Astrocyte (in vitro differentiated cells and primary cell): ENCODE results near the gene PDE6D. TPM values are rescaled to one million over a fixed set of nuclear protein-coding genes. Genes with fewer than 3 reads are reported as not detected.

ENCODE experiments used
- DNase-seq: peaks from one replicate; pipeline ENCODE4 v3.0.0-alpha.2; 2010; ENCODE audit warnings: low read depth
- FAIRE-seq: peaks from 2 replicates; lab custom pipeline; 2011; peaks lifted over from hg19 to GRCh38; lab: Jason Lieb, UNC
- H2AFZ ChIP-seq: 2 replicates; pipeline ENCODE4 v1.6.0; 2012; ENCODE audit warnings: low read depth, low read length, inconsistent platforms
- H3K27ac ChIP-seq: 2 replicates; pipeline ENCODE4 v1.5.1; 2011; ENCODE audit warnings: low read depth, low read length, inconsistent platforms
- H3K27me3 ChIP-seq: 2 replicates; pipeline ENCODE4 v1.6.0; 2011; ENCODE audit warnings: low read length, inconsistent platforms; ENCODE audit not compliant: insufficient read depth
- H3K36me3 ChIP-seq: 2 replicates; pipeline ENCODE4 v1.5.1; 2011; ENCODE audit warnings: low read length, inconsistent platforms; ENCODE audit not compliant: insufficient read depth
- H3K4me1 ChIP-seq: 2 replicates; pipeline ENCODE4 v1.5.1; 2011; ENCODE audit warnings: low read length, inconsistent platforms; ENCODE audit not compliant: insufficient read depth
- H3K4me2 ChIP-seq: 2 replicates; pipeline ENCODE4 v1.6.0; 2012; ENCODE audit warnings: low read length, inconsistent platforms
- H3K4me3 ChIP-seq: 2 replicates; pipeline ENCODE4 v1.5.1; 2011; ENCODE audit warnings: low read depth, mild to moderate bottlenecking, low read length, inconsistent platforms; ENCODE audit not compliant: insufficient read depth
- H3K79me2 ChIP-seq: 2 replicates; pipeline ENCODE4 v1.6.0; 2012; ENCODE audit warnings: mild to moderate bottlenecking, low read length, inconsistent platforms; ENCODE audit not compliant: insufficient read depth
- H3K9ac ChIP-seq: 2 replicates; pipeline ENCODE4 v1.6.0; 2012; ENCODE audit warnings: mild to moderate bottlenecking, low read length, inconsistent platforms
- H3K9me3 ChIP-seq: 2 replicates; pipeline ENCODE4 v1.5.1; 2012; ENCODE audit warnings: low read depth, mild to moderate bottlenecking, low read length, inconsistent platforms; ENCODE audit not compliant: insufficient read depth
- H4K20me1 ChIP-seq: 2 replicates; pipeline ENCODE4 v1.6.0; 2012; ENCODE audit warnings: low read length, inconsistent platforms; ENCODE audit not compliant: insufficient read depth
- H3K27ac Mint-ChIP-seq: one replicate; pipeline ENCODE4 v1.8.0; 2021; ENCODE audit warnings: mild to moderate bottlenecking, mixed read lengths; ENCODE audit not compliant: unreplicated experiment
- H3K27me3 Mint-ChIP-seq: one replicate; pipeline ENCODE4 v1.8.0; 2021; ENCODE audit warnings: low read depth, mixed read lengths; ENCODE audit not compliant: unreplicated experiment
- H3K36me3 Mint-ChIP-seq: one replicate; pipeline ENCODE4 v1.8.0; 2021; ENCODE audit warnings: low read depth, mixed read lengths; ENCODE audit not compliant: unreplicated experiment
- H3K4me1 Mint-ChIP-seq: one replicate; pipeline ENCODE4 v1.8.0; 2021; ENCODE audit warnings: low read depth, mixed read lengths; ENCODE audit not compliant: unreplicated experiment
- H3K4me3 Mint-ChIP-seq: one replicate; pipeline ENCODE4 v1.8.0; 2021; ENCODE audit warnings: mild to moderate bottlenecking, moderate library complexity, mixed read lengths; ENCODE audit not compliant: unreplicated experiment
- H3K9me3 Mint-ChIP-seq: one replicate; pipeline ENCODE4 v1.8.0; 2021; ENCODE audit warnings: mild to moderate bottlenecking, mixed read lengths; ENCODE audit not compliant: unreplicated experiment
- EZH2 ChIP-seq: IDR thresholded peaks from 2 replicates; pipeline ENCODE4 v1.6.1; 2012; ENCODE audit warnings: mild to moderate bottlenecking, low read length, inconsistent platforms; ENCODE audit not compliant: insufficient read depth
- total RNA-seq: library from RNA; stranded (reverse); gene quantifications from 2 replicates; pipeline ENCODE4 v1.2.1, GENCODE V29; 2021
- TF ChIP-seq, protein P1 (sequence below): IDR thresholded peaks from 2 replicates; pipeline ENCODE4 v1.5.1; 2011; ENCODE audit warnings: low read depth, mild to moderate bottlenecking, inconsistent platforms, low read length, moderate library complexity; ENCODE audit not compliant: insufficient read depth

PDE6D gene
- total RNA-seq, 1 donor from 2014 or later, result 19.0 TPM

DNA sequence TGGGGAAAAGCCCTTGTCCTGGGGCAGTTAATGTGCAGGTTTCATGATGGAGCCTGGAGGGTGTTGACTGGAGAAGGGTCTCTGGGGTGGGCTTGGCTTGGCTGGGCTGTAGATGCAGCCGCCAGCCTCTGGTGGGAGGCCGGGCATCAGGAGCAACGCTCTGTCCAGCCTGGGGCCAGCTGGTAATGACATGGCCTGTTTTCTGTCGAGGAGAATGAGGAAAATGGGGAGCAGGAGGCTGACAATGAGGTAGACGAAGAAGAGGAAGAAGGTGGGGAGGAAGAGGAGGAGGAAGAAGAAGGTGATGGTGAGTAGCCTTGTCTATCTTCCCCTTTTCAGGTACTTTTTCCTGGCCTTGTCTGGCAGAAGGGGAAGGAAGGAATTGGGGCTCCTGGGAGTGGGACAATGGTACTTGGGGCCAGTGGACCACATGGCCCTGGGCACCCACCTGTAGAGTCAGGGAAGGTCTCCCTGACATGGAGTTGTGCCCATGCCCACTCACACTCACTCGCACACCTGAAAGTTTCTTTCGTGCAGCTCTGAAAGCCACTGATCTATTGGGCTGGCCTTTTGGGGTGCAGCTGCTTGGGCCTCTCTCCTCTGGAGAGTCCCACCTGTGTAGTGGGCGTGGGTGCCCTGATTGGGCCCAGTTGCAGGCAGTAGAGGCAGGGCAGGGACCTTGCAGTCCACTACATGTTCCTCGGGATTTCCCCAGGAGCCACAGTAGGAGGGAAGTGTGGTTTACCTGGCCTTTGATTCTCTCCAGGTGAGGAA is 69.2 kb downstream of the PDE6D start:
- peaks cover 50% of the 10 kb centered on the region for H3K79me2 ChIP-seq
- peak overlapping the region; percentile 20 for H3K27ac Mint-ChIP-seq

DNA sequence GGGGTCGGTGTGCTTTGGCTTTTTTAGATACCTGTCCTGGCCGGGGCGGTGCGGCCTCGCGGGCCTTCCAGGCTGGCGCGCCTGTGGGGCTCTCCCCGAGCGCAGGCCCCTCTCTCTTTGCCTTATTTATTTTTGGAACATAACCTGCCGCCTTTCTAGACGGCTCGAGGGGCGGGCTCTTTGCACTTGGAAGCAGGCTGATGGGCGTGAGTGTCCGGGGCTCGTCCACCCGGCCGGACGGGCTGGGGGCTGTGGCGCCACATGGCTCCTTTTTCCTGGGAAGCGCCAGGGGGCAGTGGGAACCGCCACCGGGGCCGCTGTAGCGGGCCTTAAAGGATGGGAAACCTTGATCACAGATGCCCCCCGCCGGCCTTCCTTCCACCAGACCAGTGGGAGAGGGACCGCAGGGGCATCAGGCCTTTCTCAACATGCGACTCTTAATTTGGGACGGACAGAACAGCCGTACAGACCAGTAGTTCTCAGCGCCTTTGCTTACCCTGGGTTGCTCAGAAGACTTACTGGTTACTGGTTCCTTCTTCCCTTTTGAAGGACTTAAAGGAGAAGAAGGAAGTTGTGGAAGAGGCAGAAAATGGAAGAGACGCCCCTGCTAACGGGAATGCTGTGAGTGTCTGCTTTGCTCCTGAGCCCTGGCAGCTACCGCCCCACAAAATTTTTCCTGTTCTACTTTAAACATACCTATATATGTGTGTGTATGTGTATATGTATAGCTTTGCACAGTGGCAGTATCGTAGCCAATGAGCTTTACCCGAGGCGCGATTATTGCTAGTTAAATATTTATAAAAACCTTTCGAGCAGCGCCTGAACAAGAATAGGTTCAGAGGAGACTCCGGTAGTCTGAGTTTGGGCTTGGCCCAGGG is 70.0 kb downstream of the PDE6D start:
- TF ChIP-seq, protein P1, sequence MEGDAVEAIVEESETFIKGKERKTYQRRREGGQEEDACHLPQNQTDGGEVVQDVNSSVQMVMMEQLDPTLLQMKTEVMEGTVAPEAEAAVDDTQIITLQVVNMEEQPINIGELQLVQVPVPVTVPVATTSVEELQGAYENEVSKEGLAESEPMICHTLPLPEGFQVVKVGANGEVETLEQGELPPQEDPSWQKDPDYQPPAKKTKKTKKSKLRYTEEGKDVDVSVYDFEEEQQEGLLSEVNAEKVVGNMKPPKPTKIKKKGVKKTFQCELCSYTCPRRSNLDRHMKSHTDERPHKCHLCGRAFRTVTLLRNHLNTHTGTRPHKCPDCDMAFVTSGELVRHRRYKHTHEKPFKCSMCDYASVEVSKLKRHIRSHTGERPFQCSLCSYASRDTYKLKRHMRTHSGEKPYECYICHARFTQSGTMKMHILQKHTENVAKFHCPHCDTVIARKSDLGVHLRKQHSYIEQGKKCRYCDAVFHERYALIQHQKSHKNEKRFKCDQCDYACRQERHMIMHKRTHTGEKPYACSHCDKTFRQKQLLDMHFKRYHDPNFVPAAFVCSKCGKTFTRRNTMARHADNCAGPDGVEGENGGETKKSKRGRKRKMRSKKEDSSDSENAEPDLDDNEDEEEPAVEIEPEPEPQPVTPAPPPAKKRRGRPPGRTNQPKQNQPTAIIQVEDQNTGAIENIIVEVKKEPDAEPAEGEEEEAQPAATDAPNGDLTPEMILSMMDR, result no peak
- no peak for TF ChIP-seq EZH2
- H3K36me3 Mint-ChIP-seq, result peaks cover 11% of the 10 kb centered on the region
- H3K4me1 ChIP-seq, result peaks cover 42% of the 10 kb centered on the region
- H3K4me1 Mint-ChIP-seq, result peaks cover 26% of the 10 kb centered on the region
- peak overlapping the region; percentile 99 for H3K9ac ChIP-seq
- H3K36me3 ChIP-seq, result peaks cover 12% of the 10 kb centered on the region
- H4K20me1 ChIP-seq, result peaks cover 65% of the 10 kb centered on the region
- FAIRE-seq (no peak), DNase-seq (no peak)
- H3K9me3 Mint-ChIP-seq, result no peaks in the 10 kb centered on the region
- H3K27me3 ChIP-seq, result no peaks in the 10 kb centered on the region
- peaks cover 53% of the 10 kb centered on the region for H3K79me2 ChIP-seq
- H3K4me3 Mint-ChIP-seq, result peak overlapping the region; percentile 89
- peak overlapping the region; percentile 96 for H3K4me2 ChIP-seq
- H2AFZ ChIP-seq, result no peak overlapping the region
- H3K27ac ChIP-seq, result peak overlapping the region; percentile 40
- no peaks in the 10 kb centered on the region for H3K9me3 ChIP-seq
- H3K27ac Mint-ChIP-seq, result peak overlapping the region; percentile 34
- H3K27me3 Mint-ChIP-seq, result no peaks in the 10 kb centered on the region
- peak overlapping the region; percentile 87 for H3K4me3 ChIP-seq

More for the DNA sequence above, 69.2 kb downstream of the PDE6D start:
- Mint-ChIP-seq H3K36me3 (peaks cover 11% of the 10 kb centered on the region), H3K9me3 (no peaks in the 10 kb centered on the region), H3K27me3 (no peaks in the 10 kb centered on the region), H3K4me3 (peak overlapping the region; percentile 89), H3K4me1 (peaks cover 33% of the 10 kb centered on the region)
- Histone ChIP-seq H4K20me1 (peaks cover 65% of the 10 kb centered on the region), H3K9me3 (no peaks in the 10 kb centered on the region), H2AFZ (no peak overlapping the region), H3K9ac (peak overlapping the region; percentile 99), H3K4me1 (peaks cover 47% of the 10 kb centered on the region), H3K36me3 (peaks cover 12% of the 10 kb centered on the region), H3K27ac (peak overlapping the region; percentile 40), H3K27me3 (no peaks in the 10 kb centered on the region), H3K4me3 (peak overlapping the region; percentile 87), H3K4me2 (peak overlapping the region; percentile 96)
- TF ChIP-seq, protein P1, result no peak
- TF ChIP-seq EZH2, result no peak
- FAIRE-seq, result no peak
- no peak for DNase-seq
